IMR-90 (cell line): Measurements from ENCODE around the gene PRKCSH.

ENCODE experiments used
- FOS ChIP-seq: fragments of 150-350 bp; IDR thresholded peaks from 2 replicates; pipeline ENCODE4 v1.6.1; 2016; ENCODE audit warnings: low read depth, low read length
- MAFK ChIP-seq: IDR thresholded peaks from 2 replicates; pipeline ENCODE4 v1.6.1; 2012; ENCODE audit warnings: low read depth, low read length, improper control_type of control experiment
- MAZ ChIP-seq: IDR thresholded peaks from 2 replicates; pipeline ENCODE4 v1.6.1; 2012; ENCODE audit warnings: low read depth, mild to moderate bottlenecking, low read length, improper control_type of control experiment, moderate library complexity, borderline replicate concordance
- POLR2A ChIP-seq: IDR thresholded peaks from 2 replicates; pipeline ENCODE4 v1.6.1; 2012; ENCODE audit warnings: mild to moderate bottlenecking, low read depth, low read length
- RAD21 ChIP-seq: IDR thresholded peaks from 2 replicates; pipeline ENCODE4 v1.6.1; 2012; ENCODE audit warnings: low read length, improper control_type of control experiment
- RCOR1 ChIP-seq: IDR thresholded peaks from 2 replicates; pipeline ENCODE4 v1.6.1; 2012; ENCODE audit warnings: mild to moderate bottlenecking, low read length, improper control_type of control experiment; ENCODE audit not compliant: insufficient replicate concordance
- RFX5 ChIP-seq: IDR thresholded peaks from 2 replicates; pipeline ENCODE4 v1.8.0; 2012; ENCODE audit warnings: low read depth, mild to moderate bottlenecking, low read length, moderate library complexity
- TF ChIP-seq, protein P1 (sequence below): conservative IDR thresholded peaks from 2 replicates; pipeline ENCODE4 v1.5.1; 2012; ENCODE audit warnings: mild to moderate bottlenecking, low read depth, low read length, improper control_type of control experiment
- TF ChIP-seq, protein P2 (sequence below): fragments of 150-350 bp; IDR thresholded peaks from 2 replicates; pipeline ENCODE4 v1.6.1; 2017; ENCODE audit warnings: mild to moderate bottlenecking, antibody characterized with exemption, low read length, low read depth

DNA sequence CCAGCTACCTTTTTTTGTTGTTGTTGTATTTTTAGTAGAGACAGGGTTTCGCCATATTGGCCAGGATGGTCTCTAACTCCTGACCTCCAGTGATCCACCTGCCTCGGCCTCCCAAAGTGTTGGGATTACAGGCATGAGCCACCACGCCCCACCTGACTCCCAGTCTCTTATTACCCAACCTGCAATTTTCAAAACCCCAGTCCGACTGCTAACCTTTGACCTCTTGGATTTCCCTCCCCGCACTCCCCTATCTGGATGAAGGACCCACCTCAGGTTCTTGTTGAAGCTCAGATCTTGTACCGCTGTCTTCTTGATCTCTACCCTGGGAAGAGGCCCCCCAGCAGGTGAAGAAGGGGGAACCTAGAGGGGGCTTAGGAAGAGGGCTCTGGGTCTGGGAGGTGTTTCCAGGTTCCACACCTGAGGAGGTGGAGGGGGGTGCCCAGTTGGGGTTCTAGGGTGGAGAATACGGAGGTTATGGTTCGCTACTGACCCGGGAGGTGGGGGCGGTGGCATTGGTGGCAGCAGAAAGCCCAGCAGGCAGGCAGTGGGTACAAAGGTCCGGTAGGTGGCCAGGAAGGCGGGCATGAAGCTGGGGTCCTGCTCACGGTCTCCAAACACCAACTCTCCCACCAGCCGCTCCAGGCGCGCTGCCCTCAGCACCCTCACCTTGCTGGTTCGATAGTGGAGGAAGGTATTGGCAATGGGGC is 18.9 kb upstream of the PRKCSH start:
- TF ChIP-seq, protein P1, sequence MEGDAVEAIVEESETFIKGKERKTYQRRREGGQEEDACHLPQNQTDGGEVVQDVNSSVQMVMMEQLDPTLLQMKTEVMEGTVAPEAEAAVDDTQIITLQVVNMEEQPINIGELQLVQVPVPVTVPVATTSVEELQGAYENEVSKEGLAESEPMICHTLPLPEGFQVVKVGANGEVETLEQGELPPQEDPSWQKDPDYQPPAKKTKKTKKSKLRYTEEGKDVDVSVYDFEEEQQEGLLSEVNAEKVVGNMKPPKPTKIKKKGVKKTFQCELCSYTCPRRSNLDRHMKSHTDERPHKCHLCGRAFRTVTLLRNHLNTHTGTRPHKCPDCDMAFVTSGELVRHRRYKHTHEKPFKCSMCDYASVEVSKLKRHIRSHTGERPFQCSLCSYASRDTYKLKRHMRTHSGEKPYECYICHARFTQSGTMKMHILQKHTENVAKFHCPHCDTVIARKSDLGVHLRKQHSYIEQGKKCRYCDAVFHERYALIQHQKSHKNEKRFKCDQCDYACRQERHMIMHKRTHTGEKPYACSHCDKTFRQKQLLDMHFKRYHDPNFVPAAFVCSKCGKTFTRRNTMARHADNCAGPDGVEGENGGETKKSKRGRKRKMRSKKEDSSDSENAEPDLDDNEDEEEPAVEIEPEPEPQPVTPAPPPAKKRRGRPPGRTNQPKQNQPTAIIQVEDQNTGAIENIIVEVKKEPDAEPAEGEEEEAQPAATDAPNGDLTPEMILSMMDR = no peak
- TF ChIP-seq RCOR1 (no peak), POLR2A (no peak), RFX5 (no peak), MAZ (no peak), FOS (no peak), MAFK (no peak), RAD21 (no peak)
- TF ChIP-seq, protein P2, sequence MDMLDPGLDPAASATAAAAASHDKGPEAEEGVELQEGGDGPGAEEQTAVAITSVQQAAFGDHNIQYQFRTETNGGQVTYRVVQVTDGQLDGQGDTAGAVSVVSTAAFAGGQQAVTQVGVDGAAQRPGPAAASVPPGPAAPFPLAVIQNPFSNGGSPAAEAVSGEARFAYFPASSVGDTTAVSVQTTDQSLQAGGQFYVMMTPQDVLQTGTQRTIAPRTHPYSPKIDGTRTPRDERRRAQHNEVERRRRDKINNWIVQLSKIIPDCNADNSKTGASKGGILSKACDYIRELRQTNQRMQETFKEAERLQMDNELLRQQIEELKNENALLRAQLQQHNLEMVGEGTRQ = no peak
